ENCODE results near the gene ZNF30. TPM values are rescaled to one million over a fixed set of nuclear protein-coding genes. Genes with fewer than 3 reads are reported as not detected.
A peak's percentile ranks its signal among the peaks of the same experiment; 100 is the strongest.
"Not testable (repeated sequence)": the region's sequence is repeated elsewhere in the genome, so short reads cannot be mapped to it uniquely, and the experiment has no call there.

The ZNF30 gene
- total RNA-seq, 1 donor from 2014 or later: 2.6 TPM

DNA sequence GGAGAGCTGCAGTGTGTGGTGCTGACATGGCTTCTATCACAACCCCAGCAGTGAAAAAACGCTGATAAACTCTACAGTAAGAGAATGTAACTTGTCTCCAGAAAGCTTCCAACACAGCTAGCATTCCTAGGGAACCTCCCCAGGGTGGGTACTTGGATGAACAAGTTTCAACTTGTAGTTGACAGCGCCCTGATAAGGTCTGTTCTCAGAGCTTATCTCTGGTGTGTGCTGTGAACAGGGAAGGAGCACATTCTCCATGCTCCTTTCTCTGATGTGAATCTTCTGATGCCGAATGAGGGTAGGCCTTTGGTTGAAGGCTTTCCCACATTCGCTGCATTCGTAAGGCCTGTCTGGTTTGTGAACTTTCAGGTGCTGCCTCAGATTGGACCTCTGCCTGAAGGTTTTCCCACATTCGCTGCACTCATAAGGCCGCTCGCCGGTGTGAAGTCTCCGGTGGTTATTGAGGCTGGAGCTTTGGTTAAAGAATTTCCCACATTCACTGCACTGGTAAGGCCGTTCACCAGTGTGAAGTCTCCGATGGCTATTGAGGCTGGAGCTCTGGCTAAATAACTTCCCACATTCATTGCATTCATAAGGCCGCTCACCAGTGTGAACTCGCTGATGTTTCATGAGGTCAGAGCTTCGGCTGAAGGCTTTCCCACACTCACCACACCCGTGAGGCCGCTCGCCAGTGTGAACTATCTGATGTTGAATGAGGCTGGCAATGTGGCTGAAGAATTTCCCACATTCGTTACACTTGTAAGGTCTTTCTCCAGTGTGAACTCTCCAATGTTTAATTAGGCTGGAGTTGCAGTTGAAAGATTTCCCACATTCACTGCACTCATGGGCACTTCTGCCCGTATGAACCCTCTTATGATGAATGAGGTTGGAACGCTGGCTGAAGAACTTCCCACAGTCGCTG lies 31.4 kb downstream of the ZNF30 start:
- intact Hi-C loops (cut with DNase I): no loop called here
- DNase-seq (ENCODE audit: missing footprints) (no peak), ATAC-seq (no peak)

DNA sequence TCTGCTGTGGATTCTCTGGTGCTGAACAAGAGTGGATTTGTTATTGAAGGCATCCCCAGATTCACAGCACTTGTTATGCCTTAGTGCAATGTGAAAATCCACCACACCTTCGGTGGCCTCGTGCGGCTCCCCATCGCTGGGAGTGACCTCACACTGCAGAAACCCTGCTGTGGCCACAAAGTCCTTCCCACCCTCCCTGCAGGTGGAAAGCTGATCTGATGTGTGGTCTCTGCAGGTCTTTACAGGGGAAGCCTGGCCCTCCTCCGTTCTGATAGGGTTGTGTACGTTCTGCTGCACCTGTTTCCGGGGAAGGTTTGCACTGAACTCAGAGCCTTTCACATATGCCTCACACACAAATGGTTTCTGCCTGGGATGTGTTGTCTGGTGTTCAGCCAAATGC lies 32.3 kb downstream of the ZNF30 start:
- intact Hi-C loops (cut with DNase I): no loop called here
- DNase-seq (ENCODE audit: missing footprints): no peak
- no peak for ATAC-seq

DNA sequence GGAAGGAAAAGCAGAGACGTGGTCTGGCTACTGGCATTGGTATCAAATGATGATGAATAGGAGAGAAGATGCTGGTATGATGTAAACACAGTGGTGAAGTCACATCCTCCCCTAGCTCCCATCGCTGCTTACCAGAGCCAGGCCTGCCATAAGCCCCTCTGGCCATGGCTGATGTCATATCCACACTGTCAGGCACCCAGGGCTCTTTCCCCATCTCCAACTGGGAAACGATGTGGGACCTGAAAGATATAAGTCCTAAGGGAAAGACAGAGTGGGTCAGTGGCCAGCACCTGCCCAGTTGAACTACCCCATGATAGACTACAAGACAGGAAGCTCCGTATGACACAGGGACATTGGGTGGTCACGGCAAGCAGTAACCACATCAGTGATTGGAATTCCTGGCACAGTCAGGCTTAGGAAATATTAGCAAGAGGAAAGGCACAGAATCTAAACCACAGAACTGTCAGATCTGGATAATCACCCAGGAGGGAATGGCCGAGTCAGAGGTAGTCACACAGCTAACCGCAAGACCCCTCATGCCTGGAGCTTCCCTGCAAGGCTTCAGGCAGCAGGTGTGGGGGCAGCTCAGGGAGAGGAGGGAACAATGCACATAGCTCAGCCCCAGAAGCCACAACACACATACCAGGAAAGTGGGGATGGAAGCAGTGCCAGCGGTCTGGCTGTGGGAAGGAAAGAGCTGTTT lies 33.6 kb downstream of the ZNF30 start:
- ATAC-seq (no peak), DNase-seq (ENCODE audit: missing footprints) (no peak)
- intact Hi-C loops (cut with DNase I): loop anchor here (5.0 kb wide), 1 partner anchor 123 kb away; no protein-coding TSS in a partner anchor

DNA sequence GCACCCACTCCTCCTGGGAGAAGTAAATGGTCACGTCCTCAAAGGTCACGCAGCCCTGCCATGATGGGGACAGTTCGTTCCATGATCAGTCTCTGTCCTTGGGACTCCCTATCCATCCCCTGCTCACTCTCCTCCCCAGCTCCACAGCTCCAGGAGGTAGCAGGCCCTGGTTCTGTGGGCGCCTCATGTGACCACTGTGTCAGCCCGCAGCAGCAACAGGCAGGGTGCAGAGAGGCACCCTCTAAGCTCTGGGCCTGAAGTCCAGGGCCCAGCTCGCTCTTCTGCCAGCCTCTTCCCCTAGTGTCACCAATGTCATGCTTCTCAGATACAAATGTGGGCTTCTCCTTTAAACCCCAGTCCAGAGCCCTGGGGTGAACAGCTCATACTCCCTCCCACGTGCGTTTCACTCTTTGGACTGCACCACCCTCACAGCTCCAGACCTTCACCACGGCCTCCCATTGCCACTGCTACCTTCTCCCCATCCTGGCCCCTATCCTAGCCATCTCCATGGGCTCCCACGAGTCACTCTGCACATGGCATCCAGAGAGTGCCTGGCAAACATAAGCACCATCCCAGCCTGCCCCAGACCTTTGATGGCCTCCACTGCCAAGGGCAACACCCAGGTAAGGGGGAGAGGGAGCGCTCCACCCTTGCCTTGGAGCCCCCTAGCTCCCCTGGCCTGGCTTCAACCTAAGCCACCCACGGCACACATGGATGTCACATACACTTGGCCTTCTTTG lies 34.4 kb downstream of the ZNF30 start:
- ATAC-seq: no peak
- intact Hi-C loops (cut with DNase I): loop anchor here (5.0 kb wide), 1 partner anchor 124 kb away; no protein-coding TSS in a partner anchor
- no peak for DNase-seq (ENCODE audit: missing footprints)

DNA sequence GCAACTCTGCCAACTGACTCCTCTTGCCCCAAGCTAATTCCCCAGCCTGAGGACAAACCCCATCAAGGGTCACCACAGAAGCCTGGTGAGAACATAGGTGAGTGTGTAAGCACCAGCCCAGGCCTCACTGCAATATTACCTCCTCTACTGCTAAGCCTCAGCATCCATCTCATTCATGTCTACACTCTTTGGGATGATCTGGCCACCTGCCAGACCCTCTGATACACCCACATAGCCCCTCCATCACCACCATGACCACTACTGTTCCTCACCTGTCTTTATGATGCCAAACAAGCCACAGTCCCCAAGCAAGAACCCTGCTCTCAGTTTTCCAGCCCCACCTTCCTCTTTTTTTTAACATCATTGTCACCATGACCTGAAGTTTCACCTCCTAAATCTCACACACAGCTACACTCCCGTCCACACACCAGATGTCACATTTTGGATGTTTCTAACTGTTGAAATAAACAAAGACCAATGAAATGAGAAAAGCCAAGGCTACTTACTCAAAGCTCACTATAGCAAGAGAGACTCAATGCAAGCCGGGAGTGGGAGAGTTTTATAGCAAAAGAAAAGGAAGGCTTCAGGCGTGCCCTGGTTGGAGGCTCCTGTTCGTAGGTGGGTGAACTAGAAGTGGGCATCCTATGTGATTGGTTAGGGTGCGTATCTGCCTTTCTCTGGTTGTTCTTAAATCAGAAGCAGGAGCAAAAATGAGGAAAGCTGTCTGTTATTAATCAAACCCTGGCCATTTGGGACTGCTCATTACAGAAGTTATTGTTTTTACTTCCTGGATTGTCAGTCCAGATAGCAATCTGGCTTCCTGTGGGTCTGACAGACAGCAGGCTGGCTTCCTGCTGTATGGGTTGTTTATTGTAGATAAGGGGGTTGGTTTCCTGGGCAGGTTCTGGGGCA lies 35.3 kb downstream of the ZNF30 start:
- ATAC-seq: no peak
- intact Hi-C loops (cut with DNase I): loop anchor here (5.0 kb wide), 1 partner anchor 125 kb away; no protein-coding TSS in a partner anchor
- DNase-seq (ENCODE audit: missing footprints): no peak

DNA sequence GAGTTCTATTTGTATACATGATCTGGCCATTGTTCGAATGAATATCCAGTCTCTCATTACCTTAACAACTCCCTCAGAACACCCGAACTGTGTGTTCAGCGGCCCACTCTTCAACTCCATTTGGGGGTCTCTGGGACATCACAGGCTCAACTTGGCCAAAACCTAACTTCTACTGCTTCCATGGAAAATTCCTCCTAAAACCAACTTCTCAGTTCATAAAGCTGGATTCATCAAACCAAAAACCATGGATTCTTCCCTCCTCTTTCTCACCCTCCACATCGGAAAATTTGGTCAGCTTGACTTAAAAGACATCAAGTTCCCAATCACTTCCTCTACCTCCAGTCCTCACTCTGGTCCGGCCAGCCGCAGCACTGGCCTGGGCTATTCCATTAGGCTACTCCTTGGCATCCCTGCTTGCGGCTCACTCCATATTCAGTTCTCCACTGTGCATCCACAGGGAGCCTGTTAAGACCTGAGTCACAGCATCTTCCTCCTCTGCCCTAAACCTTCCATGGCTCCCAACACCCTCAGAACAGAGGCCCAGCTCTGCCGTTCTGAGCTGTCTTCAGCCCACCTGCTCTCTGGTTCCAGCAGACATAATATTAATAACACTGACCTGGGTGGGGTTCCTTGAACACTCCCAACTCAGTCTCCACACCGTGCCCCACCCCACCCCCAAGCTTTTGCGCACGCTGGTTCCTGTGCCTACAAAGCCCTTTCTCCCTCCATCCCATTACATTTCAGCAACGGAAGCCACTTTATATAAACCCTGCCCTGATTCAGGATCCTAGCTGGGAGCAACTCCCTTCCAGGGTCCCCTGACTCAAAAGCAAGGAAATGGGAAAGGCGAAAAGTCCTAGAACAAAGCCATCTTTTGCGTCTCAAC lies 36.2 kb downstream of the ZNF30 start:
- ATAC-seq: no peak
- DNase-seq (ENCODE audit: missing footprints): no peak
- intact Hi-C loops (cut with DNase I): loop anchor here (5.0 kb wide), 1 partner anchor 126 kb away; no protein-coding TSS in a partner anchor

DNA sequence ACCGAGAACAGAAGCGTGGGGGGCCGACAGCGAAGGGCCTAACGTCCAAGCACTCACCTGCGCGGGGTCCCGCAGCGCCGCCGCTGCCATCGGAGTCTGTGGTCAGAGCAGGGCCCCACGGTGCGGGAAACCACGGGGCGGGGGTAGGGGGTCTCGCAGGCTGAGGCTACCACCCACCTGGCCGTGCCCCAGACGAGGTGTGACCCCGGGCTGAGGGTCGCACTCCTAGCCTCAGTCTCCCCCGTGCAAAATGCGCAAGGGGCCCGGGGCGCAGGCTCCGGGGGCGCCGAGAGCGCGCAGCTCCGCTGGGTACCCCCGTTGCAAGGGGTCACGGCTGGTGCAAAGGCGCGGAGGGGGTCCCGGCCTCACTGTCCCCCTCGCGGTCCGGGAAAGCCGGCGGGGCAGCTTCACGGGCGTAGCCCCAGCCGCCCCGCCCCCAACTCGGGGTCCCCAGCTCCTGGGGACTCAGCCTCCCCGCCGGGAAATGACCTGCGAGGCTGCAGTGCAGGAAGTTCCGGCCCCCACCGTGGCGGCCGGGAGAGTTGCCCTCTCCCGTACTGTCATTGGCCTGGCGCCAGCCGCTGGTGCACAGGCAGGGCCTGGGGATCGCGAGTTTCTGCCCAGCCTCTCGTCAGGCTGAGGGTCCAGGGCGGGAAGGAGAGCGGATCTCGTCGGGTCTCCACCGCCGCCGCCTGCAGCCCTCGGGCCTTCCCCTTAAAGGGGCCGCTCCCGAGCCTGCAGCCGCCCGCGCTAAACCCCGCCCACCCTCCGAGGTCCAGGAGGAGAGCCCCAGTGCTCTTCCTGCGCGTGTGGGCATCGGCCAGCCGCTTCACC lies 37.1 kb downstream of the ZNF30 start, which contains the start of gene ZNF792:
TSS of gene ZNF792 (minus strand) at position 657 of the 834 bp plus-strand sequence. CDS start at position 90, 567 bp downstream.
- DNase-seq (ENCODE audit: missing footprints) (peak; percentile 83), ATAC-seq (peak; percentile 88)
- intact Hi-C loops (cut with DNase I): loop anchor here (5.0 kb wide), 1 partner anchor 126 kb away; no protein-coding TSS in a partner anchor

DNA sequence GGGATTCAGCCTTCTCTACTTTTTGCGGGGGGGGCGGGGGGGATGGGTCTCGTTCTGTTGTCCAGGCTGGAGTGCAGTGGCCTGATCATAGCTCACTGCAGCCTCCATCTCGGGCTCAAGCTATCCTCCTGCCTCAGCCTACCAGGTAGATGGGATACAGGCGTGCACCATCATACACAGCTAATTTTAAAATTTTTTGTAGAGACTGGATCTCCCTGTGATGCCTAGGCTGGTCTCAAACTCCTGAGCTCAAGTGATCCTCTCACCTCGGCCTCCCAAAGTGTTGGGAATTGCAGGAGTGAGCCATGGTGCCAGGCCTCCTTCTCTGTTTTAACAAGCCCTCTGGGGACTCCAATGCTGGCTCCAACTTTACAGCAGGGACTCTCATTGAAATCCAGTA lies 37.9 kb downstream of the ZNF30 start:
- intact Hi-C loops (cut with DNase I): loop anchor here (5.0 kb wide), 1 partner anchor 127 kb away; no protein-coding TSS in a partner anchor
- DNase-seq (ENCODE audit: missing footprints) (no peak), ATAC-seq (no peak)

DNA sequence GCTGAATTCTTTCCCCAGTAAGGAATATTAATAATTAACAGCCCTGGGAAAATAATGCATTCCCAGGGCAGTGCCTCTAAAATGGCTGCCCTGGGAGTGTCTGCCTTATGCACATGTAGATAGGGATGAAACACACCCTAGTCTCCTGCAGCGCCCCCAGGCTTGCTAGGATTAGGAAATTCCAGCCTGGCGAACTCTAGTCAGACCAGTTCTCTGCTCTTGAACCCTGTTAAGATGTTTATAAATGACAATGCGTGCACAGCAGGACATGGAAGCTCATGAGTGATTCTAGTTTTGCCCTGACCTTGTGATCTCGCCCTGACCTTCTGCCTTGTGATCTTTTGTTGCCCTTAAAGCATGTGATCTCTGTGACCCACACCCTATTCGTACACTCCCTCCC lies 38.8 kb downstream of the ZNF30 start:
- intact Hi-C loops (cut with DNase I); ATAC-seq; DNase-seq (ENCODE audit: missing footprints): not testable (repeated sequence)

DNA sequence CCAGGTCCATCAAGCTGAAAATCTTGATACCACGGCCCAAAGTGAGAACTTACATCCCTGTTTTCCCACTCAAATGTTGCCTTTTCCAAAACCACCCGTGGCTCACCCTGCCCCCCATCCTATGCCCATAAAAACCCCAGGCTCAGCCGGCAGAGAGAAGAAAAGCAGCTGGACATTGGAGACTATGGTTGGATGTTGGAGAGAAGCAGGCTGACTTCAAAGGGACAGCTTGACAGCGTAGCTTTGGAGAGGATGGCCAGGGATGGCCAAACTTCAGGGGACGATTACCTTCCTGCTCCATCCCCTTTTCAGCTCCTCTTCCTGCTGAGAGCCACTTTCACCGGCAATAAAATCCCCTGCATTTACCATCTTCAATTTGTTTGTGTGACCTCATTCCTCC lies 40.8 kb downstream of the ZNF30 start:
- DNase-seq (ENCODE audit: missing footprints) (no peak), ATAC-seq (no peak)
- intact Hi-C loops (cut with DNase I): no loop called here

DNA sequence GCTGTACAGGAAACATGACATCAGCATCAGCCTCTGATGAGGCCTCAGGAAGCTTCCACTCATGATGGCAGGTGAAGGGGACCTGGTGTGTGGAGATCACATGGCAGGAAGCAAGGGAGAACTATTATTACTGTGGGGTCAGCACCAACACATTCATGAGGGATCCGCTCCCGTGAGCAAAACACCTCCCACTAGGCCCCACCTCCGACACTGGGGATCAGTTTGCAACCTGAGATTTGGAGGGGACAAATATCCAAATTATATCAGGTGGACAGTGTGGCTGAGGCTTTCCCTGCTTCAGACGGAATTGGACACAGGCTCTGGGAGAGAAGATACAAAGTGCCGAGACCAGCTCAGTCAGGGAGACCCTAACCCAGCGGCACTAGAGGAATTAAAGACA lies 43.0 kb downstream of the ZNF30 start:
- no peak for DNase-seq (ENCODE audit: missing footprints)
- intact Hi-C loops (cut with DNase I): no loop called here
- no peak for ATAC-seq

DNA sequence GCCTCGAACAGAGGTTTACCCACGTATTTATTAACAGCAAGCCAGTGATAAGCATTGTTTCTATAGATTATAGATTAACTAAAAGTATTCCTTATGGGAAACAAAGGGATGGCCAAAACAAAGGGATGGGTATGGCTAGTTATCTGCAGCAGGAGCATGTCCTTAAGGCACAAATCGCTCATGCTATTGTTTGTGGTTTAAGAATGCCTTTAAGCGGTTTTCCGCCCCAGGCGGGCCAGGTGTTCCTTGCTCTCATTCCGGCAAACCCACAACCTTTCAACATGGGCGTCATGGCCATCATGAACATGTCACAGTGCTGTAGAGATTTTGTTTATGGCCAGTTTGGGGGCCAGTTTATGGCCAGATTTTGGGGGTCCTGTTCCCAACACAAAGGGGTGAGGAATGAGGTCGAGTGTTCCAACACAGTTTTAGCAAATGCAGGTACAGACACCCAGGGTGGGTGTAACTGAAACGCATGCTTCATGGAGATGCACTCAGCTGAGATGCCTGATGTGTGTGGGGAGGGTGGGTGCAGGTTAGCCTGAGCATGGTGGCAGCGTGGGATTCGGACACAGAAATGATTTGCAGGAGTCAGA lies 43.6 kb downstream of the ZNF30 start:
- ATAC-seq; intact Hi-C loops (cut with DNase I); DNase-seq (ENCODE audit: missing footprints): not testable (repeated sequence)

DNA sequence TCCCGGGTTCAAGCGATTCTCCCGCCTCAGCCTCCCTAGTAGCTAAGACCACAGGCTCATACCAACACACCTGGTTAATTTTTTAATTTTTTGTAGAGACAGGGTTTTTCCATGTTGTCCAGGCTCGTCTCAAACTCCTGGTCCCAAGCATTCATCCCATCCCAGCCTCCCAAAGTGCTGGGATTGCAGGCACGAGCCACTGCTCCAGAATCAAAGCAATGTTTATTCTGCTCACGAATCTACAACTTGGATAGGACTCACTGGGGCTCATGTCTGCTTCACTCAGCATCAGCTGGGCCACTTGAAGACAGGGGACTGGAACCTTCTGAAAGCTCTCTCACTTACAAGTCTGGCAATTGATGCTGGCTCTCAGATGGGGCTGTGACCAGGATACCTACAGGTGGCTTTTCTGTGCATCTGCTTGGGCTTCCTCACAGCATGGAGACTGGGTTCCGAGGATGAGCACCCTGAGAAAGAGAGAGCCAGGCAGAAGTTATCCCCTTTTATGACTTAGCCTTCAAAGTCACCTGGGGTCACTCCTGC lies 45.5 kb downstream of the ZNF30 start:
- intact Hi-C loops (cut with DNase I): no loop called here
- ATAC-seq: no peak
- DNase-seq (ENCODE audit: missing footprints): no peak

DNA sequence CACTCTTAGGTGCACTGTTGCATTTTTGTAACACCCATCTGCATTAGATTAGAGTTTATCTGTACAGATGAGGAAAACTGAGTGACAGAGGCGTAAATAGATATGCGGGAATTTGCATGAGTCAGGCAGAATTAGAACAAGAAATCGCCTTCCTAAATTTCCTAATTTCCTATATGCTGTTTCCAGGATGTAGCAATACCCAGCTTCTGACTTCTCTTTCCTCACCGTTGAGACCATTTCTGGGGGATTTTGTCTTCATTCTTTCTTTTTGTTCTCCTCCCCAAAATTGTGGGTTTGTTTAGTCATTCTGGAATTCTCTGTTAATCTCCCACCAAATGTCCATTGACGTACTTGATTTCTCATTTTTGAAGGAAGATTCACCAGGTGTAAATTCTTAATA lies 47.9 kb downstream of the ZNF30 start:
- intact Hi-C loops (cut with DNase I): no loop called here
- ATAC-seq: no peak
- DNase-seq (ENCODE audit: missing footprints): no peak

DNA sequence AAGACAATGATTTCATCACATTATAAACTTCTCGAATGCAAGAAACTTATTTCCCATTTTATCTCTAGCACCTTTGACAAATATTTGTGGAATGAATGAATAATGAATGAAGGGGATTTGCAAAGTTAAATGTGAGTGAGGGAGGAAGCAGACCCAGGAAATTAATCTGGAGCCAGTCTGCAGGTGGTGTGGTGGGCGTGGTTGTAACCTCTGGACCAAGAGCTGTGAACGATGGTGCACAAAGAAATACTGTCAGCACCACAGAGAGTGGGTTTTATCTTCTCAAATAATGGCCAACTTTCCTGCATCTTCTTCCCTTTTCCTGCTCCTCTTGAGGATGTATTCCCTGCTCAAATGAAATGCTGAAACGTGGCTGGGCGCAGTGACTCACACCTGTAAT lies 48.4 kb downstream of the ZNF30 start:
- ATAC-seq (no peak), DNase-seq (ENCODE audit: missing footprints) (no peak)
- intact Hi-C loops (cut with DNase I): no loop called here
